GM18498 (cell line): ENCODE data around the gene TMEM120A.

Experiments
- ATAC-seq: cut with Tn5 transposase; IDR thresholded peaks from one replicate; pipeline ENCODE4 v1.9.1; 2021; ENCODE audit warnings: mild to moderate bottlenecking, moderate library complexity; ENCODE audit not compliant: unreplicated experiment

The TMEM120A gene

DNA sequence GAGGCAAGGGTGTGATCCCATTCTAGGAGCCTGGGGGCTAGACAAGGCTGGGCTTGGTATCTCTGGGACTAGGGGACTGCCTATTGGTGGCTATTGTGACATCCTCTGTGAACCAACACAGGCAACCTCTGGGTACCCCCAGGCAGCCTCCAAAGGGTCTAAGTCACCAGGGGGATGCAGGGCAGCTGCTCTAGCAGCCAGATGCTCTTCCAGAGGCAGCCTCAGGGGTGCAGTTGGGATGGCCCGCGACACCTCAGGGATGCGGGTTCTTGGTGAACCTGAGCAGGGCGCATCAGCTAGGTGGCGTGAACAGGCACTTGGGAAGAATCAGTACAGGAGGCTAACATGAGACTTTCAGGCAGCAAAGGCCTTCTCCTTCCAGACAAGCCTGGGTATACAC, 1.6 kb upstream of the TMEM120A start:
- no peak for ATAC-seq

DNA sequence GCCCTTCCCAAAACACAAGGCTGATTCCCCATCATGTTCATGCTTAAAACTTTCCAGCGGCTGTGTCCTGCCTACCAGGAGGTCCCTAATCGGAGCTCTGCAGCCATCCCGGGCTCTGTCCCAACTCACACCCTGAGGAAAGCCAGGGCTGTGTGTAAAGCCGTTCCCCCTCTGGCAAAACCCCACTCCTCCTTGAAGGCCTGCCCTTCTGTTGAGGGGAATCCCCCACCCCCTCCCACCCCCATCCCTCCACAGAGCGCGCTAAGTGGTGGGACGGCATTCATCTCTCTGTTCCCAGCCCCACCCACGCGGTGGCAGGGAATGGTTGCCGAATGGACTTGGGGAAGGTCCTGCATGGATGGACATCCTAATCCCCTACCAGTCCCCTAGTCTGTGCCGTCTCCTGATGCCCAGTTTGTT, 667 bp upstream of the TMEM120A start:
- ATAC-seq: no peak

GRCh38 chr7:75993689-75994387, 557 bp downstream of the TMEM120A start:
- ATAC-seq: peak; percentile 3

- no peak for ATAC-seq
Measured at GRCh38 chr7:75992083-75992755, 2.2 kb downstream of the TMEM120A start.

GRCh38 chr7:75991531-75992082, 2.8 kb downstream of the TMEM120A start:
- ATAC-seq: no peak

DNA sequence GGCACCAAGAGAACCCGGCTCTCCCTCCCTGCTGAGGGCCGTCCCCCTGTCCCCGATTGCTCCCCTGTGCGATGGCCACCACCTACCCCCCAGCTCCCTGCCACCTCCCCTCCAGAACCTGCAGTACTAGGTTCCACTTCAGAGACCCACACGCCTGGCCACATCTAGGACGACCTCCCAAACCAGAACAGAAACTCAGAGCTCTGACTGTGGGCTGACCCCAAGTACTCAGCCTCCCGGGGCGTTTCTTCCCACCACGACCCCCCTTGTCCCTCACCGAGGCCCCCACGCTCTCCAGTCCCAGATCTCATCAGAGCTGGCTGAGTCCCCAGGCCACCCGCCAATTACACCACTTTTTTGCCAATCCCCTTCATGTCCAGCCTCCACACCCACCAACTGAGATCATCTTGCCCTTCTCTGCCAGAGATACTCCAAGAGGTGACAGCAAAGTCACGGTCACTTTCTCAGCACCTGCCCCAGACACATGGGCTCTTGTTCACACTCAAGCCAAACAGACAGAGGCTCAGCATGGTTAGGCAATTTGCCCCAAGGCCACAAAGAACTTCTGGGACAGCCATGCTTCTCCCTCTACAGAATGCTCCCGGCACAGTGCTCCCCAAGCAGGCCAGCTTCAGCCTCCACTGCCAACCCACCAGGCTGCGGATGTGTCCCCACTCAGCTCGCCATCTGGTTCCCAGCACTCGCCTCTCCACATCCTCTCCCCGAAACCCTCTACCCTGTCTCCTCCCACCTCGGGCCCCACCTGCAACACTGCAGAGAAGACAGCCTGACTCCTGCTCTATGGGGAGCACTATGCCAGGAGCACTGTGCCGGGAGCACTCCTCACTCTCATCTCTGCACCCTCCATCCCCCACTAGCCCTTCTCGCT, 4.7 kb downstream of the TMEM120A start:
- ATAC-seq: no peak

DNA sequence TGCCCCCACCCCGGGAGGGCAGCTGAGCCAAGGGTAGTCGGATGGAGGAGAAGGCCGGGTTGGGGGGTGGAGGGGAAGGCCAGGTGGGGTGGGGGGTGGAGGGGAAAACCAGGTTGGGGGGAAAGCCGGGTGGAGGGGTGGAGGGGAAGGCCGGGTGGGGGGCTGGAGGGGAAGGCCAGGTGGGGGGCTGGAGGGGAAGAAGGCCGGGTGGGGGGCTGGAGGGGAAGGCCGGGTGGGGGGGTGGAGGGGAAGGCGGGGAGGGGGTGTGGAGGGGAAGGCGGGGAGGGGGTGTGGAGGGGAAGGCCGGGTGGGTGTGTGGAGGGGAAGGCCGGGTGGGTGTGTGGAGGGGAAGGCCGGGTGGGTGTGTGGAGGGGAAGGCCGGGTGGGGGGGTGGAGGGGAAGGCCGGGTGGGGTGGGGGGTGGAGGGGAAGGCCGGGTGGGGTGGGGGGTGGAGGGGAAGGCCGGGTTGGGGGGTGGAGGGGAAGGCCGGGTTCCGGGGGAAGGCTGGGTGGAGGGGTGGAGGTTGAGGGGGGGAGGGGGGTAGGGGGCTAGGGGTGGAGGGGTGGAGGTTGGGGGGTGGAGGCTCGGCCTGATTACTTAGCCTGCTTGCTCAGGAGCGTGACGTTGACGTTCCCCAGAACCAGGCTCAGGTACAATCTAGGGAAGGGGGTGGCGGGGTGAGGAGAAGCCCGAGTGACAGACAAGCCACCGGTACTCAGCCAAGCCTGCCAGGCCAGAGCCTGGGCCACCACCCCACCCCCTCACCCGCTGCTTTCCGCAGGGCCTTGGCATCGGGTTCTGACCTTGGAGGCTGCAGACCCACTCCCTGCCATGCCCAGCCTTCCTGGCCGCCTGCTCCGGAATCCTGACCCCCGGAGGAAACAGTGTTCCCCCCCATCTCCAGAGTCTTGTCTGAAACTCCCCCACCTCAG, 5.6 kb downstream of the TMEM120A start:
- no peak for ATAC-seq

DNA sequence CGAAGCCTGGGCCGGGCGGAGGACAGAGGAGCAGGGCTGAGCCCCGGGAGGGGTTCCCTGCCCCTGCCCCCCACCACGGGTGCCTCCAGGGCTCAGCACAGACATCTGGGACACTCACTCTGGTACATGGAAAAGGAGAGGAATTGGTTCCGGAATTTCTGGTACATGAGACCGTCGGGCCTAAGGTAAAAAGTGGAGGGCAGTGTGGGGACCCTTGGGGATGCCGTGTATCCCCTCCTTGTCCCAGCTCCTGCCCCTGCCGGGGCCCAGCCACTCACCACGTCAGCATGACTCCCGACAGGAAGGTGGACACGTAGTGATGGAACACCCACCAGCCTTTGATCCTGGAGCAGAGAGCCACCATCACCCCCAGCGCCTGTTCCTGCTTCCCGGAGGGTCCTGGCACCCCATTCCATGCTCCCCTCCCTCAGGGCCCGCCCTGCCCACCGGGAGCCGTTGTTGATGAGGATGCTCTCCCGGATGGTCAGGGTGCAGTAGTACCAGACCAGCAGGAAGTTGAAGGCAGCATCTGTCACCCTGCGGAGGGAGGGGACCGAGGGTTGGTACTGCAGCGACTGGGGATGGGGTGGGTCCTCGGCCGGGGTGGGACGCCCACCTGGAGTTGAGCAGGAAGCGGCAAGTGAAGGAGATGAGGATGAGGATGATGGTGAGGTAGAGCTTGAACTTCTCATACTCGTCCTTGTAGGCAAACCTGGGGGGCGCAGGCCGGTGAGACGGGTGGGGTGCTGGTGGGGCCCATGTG, 6.4 kb downstream of the TMEM120A start:
- no peak for ATAC-seq

DNA sequence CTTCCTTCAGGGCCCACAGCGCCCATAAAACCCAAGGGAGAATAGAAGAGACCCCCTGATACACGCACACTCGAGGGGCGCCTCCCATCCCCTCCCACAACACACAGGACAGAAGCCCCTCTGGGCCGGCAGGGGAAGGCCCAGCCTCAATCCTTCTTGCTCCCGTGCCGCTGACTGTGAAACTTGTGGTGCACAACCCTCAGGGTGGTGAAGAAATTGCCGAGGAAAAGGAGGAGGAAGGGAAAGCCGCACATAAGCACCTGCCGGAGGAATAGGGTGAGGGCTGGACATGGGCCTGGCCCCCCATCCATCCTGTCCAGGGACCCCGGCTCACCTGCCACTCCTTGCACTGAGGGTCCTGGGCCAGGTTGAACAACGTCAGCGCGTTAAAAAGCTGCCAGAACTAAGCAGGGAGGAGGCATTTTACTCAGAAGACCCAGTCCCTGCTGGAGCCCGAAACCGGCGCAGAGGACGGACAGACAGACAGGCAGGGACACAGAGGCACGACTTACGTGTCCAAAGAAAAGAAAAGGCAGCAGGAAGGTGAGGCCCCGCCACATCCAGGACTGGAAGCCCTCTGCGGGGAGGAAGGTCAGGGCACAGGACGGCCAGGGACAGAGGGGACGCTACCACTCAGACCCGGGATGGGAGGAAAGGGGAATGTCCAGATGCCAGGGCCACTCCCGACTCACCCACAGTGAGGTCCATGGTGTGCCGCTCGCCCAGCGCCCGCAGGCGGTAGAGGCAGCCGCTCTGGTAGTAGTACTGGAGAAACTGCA, 7.2 kb downstream of the TMEM120A start:
- no peak for ATAC-seq

GRCh38 chr7:75986147-75986781, 8.1 kb downstream of the TMEM120A start:
- ATAC-seq: no peak

- ATAC-seq: no peak
Measured at GRCh38 chr7:75985518-75986146, 8.8 kb downstream of the TMEM120A start.

DNA sequence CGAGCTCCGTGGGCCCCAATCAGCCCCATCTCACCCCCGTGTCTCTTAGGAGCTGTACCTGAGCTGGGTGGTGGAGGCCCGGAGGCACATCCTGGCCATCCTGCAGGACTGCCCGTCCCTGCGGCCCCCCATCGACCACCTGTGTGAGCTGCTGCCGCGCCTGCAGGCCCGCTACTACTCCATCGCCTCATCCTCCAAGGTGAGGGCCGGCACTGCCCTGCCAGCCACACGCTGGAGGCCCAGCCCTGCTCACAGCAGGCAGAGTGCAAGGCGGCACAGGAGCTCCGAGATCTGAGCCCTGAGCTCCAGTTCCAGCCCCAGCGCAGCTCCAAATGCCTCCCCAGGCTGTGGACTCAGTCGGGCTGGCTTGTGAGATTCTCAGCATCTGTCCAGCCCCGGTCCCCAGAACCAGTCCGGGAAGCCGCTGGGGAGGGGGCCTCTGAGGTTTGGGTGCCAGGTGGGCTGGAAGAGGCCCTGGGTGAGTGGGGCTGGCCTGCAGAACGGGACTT, 9.3 kb downstream of the TMEM120A start:
- no peak for ATAC-seq

DNA sequence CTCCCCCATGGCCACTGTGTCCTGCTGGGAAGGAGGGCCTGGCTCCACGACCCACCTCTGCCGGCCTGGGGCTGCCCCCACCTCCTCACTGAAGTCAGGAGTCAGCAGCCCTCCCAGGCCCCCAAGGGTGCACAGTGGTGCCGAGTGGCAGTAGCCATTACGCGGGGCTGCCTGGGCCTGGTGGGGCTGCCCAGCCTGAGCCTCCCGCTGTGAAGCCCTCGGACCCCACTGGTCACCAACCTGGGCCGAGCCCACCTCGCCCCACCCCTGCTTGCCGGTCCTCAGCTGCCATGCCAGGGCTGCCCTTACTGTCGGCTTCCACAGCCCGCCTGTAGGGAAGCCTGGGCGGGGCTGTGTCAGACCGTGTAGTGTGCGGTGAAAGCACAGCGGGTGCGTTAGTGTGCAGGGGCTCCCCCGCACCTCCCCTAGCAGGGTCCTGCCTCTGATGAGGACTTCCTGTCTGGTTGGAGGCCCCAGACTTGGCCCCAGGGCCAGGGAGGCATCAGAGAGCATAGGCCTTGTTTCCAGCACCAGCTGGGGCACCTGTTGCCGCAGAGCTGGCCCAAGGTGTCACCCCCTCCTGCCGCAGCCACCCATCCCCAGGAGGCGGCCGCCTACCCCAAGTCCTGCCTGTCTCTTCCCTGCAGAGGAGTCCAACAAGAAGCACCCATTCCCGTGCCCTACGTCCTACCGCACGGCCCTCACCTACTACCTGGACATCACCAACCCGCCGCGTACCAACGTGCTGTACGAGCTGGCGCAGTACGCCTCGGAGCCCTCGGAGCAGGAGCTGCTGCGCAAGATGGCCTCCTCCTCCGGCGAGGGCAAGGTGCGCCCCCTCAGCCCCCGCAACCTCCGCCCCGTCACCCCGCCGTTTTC, 10.0 kb downstream of the TMEM120A start:
- ATAC-seq: no peak

DNA sequence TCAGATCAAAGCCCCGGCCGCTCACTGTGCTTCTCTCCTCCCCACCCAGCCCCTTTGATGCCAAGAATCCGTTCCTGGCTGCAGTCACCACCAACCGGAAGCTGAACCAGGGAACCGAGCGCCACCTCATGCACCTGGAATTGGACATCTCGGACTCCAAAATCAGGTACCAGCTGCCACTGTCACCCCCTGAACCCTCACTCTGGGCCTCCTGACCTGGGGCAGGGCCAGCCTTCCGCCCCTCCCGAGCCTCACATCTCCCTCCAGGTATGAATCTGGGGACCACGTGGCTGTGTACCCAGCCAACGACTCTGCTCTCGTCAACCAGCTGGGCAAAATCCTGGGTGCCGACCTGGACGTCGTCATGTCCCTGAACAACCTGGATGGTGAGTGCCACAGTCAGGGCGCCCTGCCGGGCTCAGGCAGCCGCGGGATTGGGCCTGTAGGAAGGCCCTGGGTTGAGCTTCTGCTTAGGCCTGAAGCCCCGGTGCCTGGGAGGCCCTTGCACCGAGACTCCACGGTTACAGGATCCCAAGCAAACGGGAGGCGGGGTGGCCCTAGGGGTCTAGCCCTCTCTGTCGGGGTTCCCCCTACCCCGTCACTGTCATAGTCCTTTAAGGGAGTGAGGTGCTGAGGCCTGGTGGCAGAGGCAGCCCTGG, 10.8 kb downstream of the TMEM120A start:
- ATAC-seq: no peak

- ATAC-seq: no peak
Measured at GRCh38 chr7:75982306-75983064, 11.9 kb downstream of the TMEM120A start.
